GM19035 (cell line): ENCODE data around the gene B3GALNT2.

ENCODE experiments used
- ATAC-seq: cut with Tn5 transposase; IDR thresholded peaks from one replicate; pipeline ENCODE4 v1.9.1; 2021; ENCODE audit not compliant: unreplicated experiment

Gene B3GALNT2

DNA sequence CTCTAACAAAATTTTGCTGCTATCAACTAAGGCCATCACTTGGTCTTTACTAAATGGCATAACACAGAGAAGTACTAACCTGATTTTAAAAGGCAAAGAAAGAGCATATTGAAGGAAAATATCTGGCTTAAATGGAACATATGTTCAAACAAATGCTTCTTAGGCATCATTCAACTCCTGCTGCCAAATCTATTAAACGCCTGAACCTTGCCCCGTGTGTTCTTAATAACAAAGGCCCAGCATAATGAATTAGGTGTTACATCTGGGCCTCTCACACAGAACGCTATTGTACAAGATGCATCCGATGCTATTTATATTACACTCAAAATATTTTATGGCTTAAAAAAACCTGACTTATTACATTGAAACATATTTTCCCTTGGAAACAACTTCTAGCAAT lies 48.4 kb downstream of the B3GALNT2 start:
- no peak for ATAC-seq

DNA sequence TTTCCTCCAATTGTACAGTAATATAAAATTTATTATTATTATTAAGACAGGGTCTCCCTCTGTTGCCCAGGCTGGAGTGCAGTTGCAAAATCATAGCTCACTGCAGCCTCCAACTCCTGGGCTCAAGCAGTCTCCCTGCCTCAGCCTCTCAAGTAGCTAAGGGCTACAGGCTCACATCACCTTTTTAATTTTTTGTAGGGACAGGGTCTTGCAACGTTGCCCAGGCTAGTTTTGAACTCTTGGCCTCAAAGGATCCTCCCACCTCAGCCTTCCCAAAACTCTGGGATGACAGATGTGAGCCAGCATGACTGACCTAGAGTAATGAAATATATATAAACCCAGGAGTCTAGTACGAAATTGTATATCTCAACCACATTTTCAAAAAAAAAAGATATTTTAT lies 49.2 kb downstream of the B3GALNT2 start:
- ATAC-seq = no peak

GRCh38 chr1:235454021-235454420 lies 50.2 kb downstream of the B3GALNT2 start:
- ATAC-seq = no peak

- no peak for ATAC-seq
Measured at GRCh38 chr1:235450886-235451483, 53.3 kb downstream of the B3GALNT2 start.

GRCh38 chr1:235450433-235450832 lies 53.8 kb downstream of the B3GALNT2 start:
- ATAC-seq = no peak

DNA sequence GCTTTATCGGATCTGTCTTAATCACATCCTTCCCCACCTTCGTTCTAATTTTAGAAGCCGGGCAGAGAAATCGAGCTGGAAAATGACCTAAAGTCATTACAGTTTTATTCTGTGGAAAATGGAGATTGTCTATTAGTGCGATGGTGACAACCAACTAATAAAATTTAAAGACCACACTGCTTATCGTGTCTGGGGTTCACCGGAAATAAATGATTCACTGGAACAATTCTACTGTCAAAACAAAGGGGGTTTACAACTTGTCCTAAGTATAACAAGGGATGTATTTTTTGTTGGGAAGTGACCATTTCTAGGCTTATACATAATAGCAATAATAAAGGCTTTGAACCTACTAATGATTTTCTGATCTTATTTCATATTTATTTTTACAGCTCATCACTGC lies 55.6 kb downstream of the B3GALNT2 start:
- ATAC-seq = no peak

DNA sequence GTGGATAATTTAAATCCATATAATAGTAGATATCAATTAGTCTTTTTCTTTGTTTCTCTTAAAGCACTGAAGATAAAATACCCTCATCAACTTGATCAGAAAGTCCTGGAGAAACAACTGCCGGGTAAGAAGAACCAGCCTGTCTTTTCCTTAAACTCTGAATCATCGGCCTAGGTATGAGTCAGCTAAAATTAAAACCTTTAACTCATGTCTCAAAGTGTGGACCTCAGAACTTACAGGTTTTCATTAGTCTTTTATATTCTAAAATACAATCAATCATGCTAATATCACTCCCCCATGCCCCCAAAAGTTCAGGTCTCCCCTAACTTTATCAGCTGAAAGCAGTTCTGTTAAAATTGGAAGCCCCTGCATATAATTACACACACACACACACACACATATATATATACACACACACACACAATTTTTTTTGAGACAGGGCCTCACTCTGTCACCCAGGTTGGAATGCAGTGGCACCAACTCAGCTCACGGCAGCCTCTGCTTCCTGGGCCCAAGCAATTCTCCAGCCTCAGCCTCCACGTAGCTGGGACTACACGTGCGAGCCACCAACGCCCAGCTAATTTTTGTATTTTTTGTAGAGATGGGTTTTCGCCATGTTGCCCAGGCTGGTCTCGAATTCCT lies 61.3 kb downstream of the B3GALNT2 start:
- no peak for ATAC-seq

DNA sequence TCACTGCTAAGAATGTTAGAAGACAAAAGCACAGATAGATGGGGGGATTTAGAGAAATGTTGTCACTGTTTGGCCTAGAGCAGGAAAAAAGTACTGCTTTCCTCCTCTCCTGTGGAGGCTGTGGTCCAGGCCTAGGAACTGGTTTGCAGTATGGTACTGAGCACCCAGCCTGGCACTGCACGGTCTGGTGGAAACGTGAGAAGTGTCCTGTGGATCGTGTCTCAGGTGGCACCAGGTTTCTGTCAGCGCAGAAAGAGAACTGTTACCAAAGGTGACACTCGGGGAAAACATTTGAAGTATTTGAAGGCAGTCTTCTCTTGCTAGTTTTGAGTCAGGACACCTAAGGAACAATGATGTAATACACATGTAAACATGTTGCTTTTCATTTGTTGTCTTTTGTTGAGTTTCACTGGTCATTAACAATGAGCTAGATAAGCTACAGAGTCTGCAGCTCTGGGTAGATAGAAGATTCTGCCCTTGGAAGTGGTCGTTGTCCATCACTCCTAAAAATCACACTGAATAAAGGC lies 63.0 kb downstream of the B3GALNT2 start:
- no peak for ATAC-seq

- ATAC-seq = no peak
Measured at GRCh38 chr1:235434001-235434400, 70.3 kb downstream of the B3GALNT2 start.

DNA sequence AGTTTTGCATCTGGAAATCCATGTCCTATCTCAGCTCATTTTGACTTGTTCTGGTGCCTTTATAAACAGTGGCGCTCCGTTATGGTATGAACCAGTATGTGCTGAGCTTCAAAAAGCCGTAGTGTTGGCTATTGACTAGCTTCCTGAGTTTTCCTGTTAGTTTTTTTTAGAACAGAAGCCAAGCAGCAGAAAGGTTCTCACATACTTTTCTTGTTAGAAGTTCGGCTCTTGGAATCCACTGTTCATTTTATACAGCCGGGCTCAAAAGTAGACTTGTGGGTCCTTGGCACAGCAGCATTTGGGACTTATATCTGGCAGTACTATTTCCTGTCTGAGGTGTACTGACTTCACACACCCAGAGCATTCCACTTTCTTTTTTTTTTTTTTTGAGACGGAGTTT lies 73.3 kb downstream of the B3GALNT2 start:
- ATAC-seq = no peak

DNA sequence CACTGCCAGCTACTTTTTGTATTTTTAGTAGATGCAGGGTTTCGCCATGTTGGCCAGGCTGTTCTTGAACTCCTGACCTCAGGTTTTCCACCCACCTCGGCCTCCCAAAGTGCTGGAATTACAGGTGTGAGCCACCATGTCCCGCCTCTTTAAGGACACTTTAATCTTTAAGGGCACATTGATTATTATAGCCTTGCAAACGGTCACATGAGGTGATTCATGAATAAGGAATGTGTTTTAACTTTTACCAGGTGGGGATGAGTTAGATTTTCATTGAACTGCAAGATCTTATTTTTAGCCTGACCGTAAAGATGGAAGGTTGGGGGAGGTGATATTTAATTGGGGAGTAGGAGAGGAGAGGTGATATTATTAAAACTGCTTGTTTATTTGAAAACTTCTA lies 75.1 kb downstream of the B3GALNT2 start:
- ATAC-seq = no peak

- no peak for ATAC-seq
Measured at GRCh38 chr1:235427447-235427846, 76.8 kb downstream of the B3GALNT2 start.

- no peak for ATAC-seq
Measured at GRCh38 chr1:235426680-235427079, 77.6 kb downstream of the B3GALNT2 start.

DNA sequence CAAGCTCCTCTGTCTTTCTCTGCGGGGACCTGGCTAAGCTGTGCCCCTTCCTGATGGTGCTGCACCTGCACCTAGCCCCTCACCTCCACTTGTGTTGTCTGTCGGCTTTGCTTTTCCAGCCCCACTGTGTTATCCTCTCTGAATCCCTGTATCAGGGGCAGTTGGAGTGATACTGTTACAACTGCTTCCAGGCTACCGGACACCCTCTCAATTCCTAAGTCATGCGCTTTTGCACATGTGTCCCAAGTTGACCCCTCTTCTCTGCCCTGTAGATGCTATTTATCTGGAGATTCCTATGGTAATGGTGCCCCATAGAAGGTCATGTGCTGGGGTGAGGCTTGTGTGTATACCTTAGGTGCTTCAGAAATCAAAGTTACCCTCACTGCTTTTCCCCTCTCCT lies 78.1 kb downstream of the B3GALNT2 start:
- ATAC-seq = no peak

DNA sequence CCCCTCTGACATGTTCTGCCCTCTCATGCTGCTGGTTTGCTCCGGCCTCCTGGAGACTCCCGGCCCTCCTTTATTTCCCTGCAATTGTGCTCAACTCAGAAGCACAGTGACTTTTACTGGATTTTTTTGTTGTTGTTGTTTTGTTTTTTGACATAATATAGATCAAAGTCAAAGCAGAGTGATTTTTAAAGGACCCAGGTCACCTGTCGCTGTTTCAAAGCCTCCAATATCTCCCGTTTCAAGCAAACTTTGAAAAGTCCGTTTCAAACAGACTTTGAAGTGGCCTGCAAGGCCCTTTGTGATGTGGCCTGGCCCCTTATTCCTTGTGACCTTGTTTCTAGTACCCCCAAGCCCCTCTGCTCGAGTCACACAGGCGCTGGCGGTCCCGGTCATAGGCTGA lies 78.9 kb downstream of the B3GALNT2 start:
- ATAC-seq = no peak

DNA sequence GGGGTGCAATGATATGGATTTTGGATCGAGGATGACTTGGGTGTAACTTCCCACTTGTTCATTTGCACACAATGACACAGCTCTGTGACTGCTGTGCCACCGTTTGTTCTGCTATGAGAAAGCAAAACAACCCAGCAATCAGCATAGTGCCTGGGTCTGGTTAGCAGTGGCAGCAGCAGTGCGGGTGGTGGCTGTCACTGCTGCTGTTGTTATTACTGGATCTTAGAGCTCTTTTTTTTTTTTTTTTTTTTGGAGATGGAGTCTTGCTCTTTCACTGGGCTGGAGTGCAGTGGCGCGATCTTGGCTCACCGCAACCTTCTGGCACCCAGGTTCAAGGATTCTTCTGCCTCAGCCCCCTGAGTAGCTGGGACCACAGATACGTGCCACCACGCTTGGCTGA lies 80.2 kb downstream of the B3GALNT2 start:
- no peak for ATAC-seq

- ATAC-seq = no peak
Measured at GRCh38 chr1:235423214-235423652, 81.0 kb downstream of the B3GALNT2 start.

GRCh38 chr1:235421751-235422150 lies 82.5 kb downstream of the B3GALNT2 start:
- ATAC-seq = no peak

DNA sequence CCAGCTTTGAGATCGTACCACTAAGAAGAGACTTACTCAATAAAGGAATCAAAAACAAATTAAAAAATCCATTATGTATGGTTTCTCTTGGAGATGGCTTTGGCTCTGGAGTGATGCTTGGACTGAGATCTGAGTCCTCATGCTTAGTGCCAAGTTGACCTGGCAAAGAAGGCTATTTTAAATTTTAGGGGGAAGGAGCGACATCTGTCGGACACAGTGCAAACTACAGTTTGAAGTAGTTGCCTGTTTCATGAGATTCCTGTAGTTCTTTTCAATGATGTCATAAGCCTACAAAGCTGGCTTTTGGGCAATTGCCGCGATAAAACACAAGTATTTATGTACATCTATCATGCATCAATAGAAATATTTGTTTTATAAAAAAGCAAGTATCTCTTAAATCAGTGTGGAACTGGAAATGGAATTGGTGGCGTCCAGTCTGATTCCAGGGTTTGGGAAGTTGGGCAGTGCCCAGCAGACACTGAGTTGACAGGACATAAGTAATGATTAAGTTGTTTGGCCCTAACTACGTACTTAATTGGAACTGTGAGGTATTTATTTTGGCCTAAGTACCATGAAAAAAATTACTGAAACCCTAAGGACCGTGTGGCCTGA lies 87.1 kb downstream of the B3GALNT2 start:
- ATAC-seq = peak; percentile 54

DNA sequence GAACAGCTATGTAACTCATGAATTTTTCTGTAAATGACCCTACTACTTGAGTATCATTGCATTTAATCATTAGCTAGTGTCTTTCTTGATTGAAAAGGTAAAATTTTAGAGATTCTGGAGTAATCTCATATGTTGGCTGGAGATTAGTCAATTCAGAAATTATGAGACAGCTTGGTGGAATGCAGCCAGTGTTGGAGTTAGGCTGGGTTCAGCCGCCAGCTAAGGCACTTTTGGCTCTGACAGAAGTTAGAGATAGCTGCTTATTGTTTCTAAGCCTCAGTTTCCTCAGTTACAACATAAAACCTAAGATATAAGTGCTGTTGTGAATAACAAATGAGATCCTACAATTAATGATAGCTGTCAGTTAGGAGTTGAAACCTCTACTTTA lies 87.6 kb downstream of the B3GALNT2 start:
- ATAC-seq = no peak

- ATAC-seq = peak; percentile 86
Measured at GRCh38 chr1:235415008-235415904, 89.0 kb downstream of the B3GALNT2 start.
